ENCODE measurements around the gene CD96.

- no peak for TF ChIP-seq GABPA (IDR thresholded peaks at IDR 0.05; ENCODE audit: low read depth)
- no peak for TF ChIP-seq CTCF (IDR thresholded peaks at IDR 0.05; ENCODE audit: insufficient read depth, low read length)
- TF ChIP-seq, protein P1, sequence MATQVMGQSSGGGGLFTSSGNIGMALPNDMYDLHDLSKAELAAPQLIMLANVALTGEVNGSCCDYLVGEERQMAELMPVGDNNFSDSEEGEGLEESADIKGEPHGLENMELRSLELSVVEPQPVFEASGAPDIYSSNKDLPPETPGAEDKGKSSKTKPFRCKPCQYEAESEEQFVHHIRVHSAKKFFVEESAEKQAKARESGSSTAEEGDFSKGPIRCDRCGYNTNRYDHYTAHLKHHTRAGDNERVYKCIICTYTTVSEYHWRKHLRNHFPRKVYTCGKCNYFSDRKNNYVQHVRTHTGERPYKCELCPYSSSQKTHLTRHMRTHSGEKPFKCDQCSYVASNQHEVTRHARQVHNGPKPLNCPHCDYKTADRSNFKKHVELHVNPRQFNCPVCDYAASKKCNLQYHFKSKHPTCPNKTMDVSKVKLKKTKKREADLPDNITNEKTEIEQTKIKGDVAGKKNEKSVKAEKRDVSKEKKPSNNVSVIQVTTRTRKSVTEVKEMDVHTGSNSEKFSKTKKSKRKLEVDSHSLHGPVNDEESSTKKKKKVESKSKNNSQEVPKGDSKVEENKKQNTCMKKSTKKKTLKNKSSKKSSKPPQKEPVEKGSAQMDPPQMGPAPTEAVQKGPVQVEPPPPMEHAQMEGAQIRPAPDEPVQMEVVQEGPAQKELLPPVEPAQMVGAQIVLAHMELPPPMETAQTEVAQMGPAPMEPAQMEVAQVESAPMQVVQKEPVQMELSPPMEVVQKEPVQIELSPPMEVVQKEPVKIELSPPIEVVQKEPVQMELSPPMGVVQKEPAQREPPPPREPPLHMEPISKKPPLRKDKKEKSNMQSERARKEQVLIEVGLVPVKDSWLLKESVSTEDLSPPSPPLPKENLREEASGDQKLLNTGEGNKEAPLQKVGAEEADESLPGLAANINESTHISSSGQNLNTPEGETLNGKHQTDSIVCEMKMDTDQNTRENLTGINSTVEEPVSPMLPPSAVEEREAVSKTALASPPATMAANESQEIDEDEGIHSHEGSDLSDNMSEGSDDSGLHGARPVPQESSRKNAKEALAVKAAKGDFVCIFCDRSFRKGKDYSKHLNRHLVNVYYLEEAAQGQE (IDR thresholded peaks at IDR 0.05; ENCODE audit: insufficient replicate concordance, low read depth) = no peak
- TF ChIP-seq POLR2AphosphoS5 (IDR thresholded peaks at IDR 0.05; ENCODE audit: low read depth) = no peak
Measured at GRCh38 chr3:111568911-111569310, 26.9 kb downstream of the CD96 start.

Data from HL-60 (cell line).